22Rv1 (cell line): ENCODE data around the gene SAMD8.
"Not testable (repeated sequence)": the region's sequence is repeated elsewhere in the genome, so short reads cannot be mapped to it uniquely, and the experiment has no call there.

Source experiments
- H3K27ac ChIP-seq: fragments of 450-650 bp; 2 replicates; pipeline ENCODE4 v1.5.1; 2017
- CTCF ChIP-seq: fragments of 450-650 bp; IDR thresholded peaks from 2 replicates; pipeline ENCODE4 v1.5.1; 2017; ENCODE audit warnings: mild to moderate bottlenecking
- ZFX ChIP-seq: fragments of 450-650 bp; IDR thresholded peaks from 2 replicates; pipeline ENCODE4 v1.6.1; 2017; ENCODE audit warnings: antibody characterized with exemption, borderline replicate concordance

SAMD8 gene

GRCh38 chr10:75122505-75122904 lies 11.0 kb downstream of the SAMD8 start:
- TF ChIP-seq ZFX = no peak
- no peak overlapping the region for H3K27ac ChIP-seq

GRCh38 chr10:75123088-75123682 lies 11.7 kb downstream of the SAMD8 start:
- TF ChIP-seq CTCF = no peak
- no peak for TF ChIP-seq ZFX
- no peak overlapping the region for H3K27ac ChIP-seq

- no peak overlapping the region for H3K27ac ChIP-seq
- TF ChIP-seq ZFX (no peak), CTCF (no peak)
Measured at GRCh38 chr10:75126277-75126676, 14.8 kb downstream of the SAMD8 start.

GRCh38 chr10:75127471-75127870 lies 16.0 kb downstream of the SAMD8 start:
- peak overlapping the region; percentile 17; the same call in 1 of the 2 replicates for H3K27ac ChIP-seq
- TF ChIP-seq ZFX (no peak), CTCF (no peak)

GRCh38 chr10:75128985-75129384 lies 17.5 kb downstream of the SAMD8 start:
- not testable (repeated sequence) for H3K27ac ChIP-seq

- no peak overlapping the region for H3K27ac ChIP-seq
- TF ChIP-seq ZFX = no peak
- no peak for TF ChIP-seq CTCF
Measured at GRCh38 chr10:75129537-75129936, 18.1 kb downstream of the SAMD8 start.

GRCh38 chr10:75133701-75134100 lies 22.2 kb downstream of the SAMD8 start:
- not testable (repeated sequence) for H3K27ac ChIP-seq

- no peak for TF ChIP-seq CTCF
- no peak for TF ChIP-seq ZFX
- H3K27ac ChIP-seq = no peak overlapping the region
Measured at GRCh38 chr10:75136346-75136745, 24.9 kb downstream of the SAMD8 start.
